SH-SY5Y (cell line): ENCODE results near the gene ZBTB20.

Experiments used
- GATA2 ChIP-seq: IDR thresholded peaks from 2 replicates; pipeline ENCODE4 v1.6.1; 2011; ENCODE audit warnings: mild to moderate bottlenecking, low read depth, low read length
- GATA3 ChIP-seq: IDR thresholded peaks from 2 replicates; pipeline ENCODE4 v1.6.1; 2011; ENCODE audit warnings: low read depth, mild to moderate bottlenecking, low read length, moderate library complexity

DNA sequence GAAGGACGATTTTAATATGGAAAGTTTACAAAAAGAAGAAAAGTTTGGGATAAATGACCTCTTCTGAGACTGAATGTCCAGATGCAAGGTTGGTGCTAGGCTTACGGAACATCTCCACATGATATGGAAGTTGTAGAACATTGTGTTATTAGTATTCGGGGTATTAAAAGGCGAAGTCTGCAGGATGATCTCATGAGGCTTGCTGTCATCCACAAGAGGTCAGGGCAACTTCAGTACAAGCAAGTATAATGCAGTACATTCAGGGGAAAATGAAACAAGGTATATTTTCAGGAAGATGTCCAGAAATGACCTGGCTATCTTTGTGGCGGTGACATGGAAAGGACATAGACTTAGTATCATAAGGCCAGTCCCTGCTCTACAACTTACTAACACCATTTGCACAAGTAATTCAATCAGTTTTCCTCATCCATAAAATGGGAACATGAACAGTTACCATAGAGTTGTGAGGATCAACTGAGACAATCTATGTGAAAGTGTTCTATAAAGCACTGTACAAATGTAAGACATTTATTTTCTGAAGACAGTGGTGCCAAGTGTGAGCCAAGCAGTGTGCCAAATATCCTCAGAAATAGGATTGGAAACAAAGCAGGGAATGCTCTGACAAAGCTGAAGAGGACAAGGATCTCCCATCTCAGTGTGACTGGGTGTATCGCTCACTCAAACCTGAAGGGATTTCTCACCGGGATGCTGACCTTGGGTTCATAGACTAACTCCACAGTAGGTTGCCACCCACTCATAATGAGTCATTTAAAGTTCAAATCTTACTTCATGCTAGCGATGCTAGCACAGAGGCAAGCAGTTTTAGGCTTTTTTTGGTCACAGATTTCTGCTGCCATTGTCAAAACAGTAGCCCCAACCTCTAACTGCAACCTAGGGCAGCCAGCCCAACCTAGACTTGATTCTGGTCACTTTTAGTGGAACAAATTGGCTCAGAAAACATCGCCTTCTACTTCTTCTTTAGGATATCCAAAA is 735.0 kb downstream of the ZBTB20 start:
- TF ChIP-seq GATA2 (no peak), GATA3 (no peak)
